ENCODE data around the gene VAMP5. TPM values are rescaled to one million over a fixed set of nuclear protein-coding genes. Genes with fewer than 3 reads are reported as not detected.

VAMP5 gene
- total and polyA plus RNA-seq, 2 of the 8 experiments (the other 6 are each of a cell fraction or from before 2014, with no cell fraction given), result 4.7 to 14.2 TPM

- TF ChIP-seq CREB1 (IDR thresholded peaks at IDR 0.05) (no peak), RBBP5 (IDR thresholded peaks at IDR 0.05; ENCODE audit: borderline replicate concordance, low read depth, low read length) (no peak), CEBPB (IDR thresholded peaks at IDR 0.05; ENCODE audit: low read depth, low read length) (no peak), HDAC6 (IDR thresholded peaks at IDR 0.05; ENCODE audit: low read depth, low read length) (no peak), USF2 (IDR thresholded peaks at IDR 0.05; ENCODE audit: low read length) (no peak)
- TF ChIP-seq, protein P1, sequence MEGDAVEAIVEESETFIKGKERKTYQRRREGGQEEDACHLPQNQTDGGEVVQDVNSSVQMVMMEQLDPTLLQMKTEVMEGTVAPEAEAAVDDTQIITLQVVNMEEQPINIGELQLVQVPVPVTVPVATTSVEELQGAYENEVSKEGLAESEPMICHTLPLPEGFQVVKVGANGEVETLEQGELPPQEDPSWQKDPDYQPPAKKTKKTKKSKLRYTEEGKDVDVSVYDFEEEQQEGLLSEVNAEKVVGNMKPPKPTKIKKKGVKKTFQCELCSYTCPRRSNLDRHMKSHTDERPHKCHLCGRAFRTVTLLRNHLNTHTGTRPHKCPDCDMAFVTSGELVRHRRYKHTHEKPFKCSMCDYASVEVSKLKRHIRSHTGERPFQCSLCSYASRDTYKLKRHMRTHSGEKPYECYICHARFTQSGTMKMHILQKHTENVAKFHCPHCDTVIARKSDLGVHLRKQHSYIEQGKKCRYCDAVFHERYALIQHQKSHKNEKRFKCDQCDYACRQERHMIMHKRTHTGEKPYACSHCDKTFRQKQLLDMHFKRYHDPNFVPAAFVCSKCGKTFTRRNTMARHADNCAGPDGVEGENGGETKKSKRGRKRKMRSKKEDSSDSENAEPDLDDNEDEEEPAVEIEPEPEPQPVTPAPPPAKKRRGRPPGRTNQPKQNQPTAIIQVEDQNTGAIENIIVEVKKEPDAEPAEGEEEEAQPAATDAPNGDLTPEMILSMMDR (IDR thresholded peaks at IDR 0.05; ENCODE audit: control extremely low read depth in 1 of 3, insufficient read depth in 1 of 3, low read depth in 1 of 3, low read length in 3 of 3), result no peak
Measured at GRCh38 chr2:85593023-85593422, 8.8 kb downstream of the VAMP5 start (continued).

Measured in H1 (cell line).